ENCODE data around the gene GPR153. TPM values are rescaled to one million over a fixed set of nuclear protein-coding genes. Genes with fewer than 3 reads are reported as not detected.
"Not testable (repeated sequence)": the region's sequence is repeated elsewhere in the genome, so short reads cannot be mapped to it uniquely, and the experiment has no call there.

Gene GPR153
- total RNA-seq, 2 donors from 2014 or later: 19.6 to 21.0 TPM

DNA sequence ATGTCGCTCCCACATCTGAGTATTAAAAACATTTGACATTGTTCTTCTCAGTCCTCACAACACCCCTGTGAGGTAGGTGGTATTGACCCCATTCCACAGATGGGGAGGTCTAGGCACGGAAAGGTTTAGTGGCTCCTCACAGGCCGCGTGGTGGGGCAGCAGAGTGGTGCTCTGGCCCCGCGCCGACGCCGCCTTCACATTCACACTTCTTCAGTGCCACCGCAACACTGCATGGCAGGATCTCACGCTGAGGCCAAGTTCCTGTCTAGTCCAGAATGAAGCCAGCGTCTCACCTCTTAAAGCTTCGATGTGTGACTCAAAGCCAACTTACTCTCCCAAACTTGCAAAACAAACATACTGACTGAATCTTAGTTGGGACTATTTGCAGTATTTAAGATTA is 37.3 kb downstream of the GPR153 start:
- no peak overlapping the region for H3K9ac ChIP-seq (ENCODE audit: low read depth in 2 of 2, low read length in 2 of 2)
- H3K4me1 ChIP-seq: no peaks in the 10 kb centered on the region
- DNase-seq: no peak
- intact Hi-C loops (cut with DNase I): no loop called here
- no peak overlapping the region for H3K27ac ChIP-seq
- H3K36me3 ChIP-seq: no peaks in the 10 kb centered on the region
- no peak overlapping the region for H3K4me3 ChIP-seq
- H3K27me3 ChIP-seq: no peaks in the 10 kb centered on the region
- TF ChIP-seq, protein P1, sequence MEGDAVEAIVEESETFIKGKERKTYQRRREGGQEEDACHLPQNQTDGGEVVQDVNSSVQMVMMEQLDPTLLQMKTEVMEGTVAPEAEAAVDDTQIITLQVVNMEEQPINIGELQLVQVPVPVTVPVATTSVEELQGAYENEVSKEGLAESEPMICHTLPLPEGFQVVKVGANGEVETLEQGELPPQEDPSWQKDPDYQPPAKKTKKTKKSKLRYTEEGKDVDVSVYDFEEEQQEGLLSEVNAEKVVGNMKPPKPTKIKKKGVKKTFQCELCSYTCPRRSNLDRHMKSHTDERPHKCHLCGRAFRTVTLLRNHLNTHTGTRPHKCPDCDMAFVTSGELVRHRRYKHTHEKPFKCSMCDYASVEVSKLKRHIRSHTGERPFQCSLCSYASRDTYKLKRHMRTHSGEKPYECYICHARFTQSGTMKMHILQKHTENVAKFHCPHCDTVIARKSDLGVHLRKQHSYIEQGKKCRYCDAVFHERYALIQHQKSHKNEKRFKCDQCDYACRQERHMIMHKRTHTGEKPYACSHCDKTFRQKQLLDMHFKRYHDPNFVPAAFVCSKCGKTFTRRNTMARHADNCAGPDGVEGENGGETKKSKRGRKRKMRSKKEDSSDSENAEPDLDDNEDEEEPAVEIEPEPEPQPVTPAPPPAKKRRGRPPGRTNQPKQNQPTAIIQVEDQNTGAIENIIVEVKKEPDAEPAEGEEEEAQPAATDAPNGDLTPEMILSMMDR (IDR thresholded peaks at IDR 0.05): no peak
- H3K9me3 ChIP-seq: no peaks in the 10 kb centered on the region

DNA sequence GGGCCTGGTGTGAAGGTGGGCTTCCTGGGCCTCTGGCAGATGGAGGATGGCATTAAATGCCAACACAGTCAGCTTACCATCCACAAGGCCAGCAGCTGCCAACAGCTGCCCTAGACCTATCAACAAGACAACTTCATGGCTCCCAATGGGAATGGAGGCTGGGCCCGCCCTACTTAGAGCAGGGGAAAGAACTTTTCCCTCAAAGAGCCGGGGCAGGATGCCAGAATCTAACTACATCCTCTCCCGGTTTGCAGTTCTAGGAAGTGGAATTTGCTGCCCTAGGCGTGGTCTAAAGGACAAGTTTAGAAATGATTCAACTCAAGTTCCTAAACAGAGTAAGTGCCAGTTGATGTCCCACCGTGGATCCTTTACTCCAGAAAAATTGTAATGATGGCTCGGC is 38.3 kb downstream of the GPR153 start:
- intact Hi-C loops (cut with DNase I): no loop called here
- Histone ChIP-seq H3K36me3 (no peaks in the 10 kb centered on the region), H3K4me1 (no peaks in the 10 kb centered on the region), H3K27me3 (no peaks in the 10 kb centered on the region), H3K4me3 (no peak overlapping the region), H3K9ac (ENCODE audit: low read depth in 2 of 2, low read length in 2 of 2) (no peak overlapping the region), H3K9me3 (no peaks in the 10 kb centered on the region), H3K27ac (no peak overlapping the region)
- peak; percentile 62 for DNase-seq
- TF ChIP-seq, protein P1 (IDR thresholded peaks at IDR 0.05): no peak

DNA sequence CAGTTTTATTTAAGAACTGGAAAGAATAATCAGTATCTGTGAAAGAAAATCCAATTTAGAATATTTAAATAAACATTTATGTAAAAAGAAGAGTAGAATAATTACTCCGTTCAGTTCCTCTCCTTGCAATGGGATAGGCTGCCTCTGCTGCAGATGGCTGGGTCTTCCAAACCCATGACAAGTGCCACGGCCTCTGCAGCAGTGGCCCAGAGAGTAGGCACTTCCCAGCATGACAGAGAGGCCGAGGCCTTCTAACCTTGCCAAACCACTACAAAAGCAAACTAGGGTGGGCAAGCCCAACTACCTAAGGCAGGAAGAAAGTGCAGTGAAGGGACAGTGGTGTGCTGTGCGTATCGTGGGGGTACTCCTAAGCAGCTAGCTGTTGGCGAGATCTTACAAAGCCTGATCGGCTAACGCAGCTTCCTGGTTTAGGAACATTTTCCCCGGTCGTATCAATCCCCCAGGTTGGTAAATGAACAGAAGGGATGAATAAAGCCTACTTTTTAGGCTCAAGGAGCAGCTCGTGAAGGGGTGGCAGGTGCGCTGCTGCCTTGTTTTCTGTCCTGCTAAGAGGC is 39.6 kb downstream of the GPR153 start:
- Histone ChIP-seq H3K36me3 (no peaks in the 10 kb centered on the region), H3K27me3 (no peaks in the 10 kb centered on the region), H3K4me1 (no peaks in the 10 kb centered on the region), H3K9ac (ENCODE audit: low read depth in 2 of 2, low read length in 2 of 2) (no peak overlapping the region), H3K9me3 (no peaks in the 10 kb centered on the region), H3K27ac (no peak overlapping the region), H3K4me3 (no peak overlapping the region)
- DNase-seq: no peak
- intact Hi-C loops (cut with DNase I): no loop called here
- TF ChIP-seq, protein P1 (IDR thresholded peaks at IDR 0.05): no peak

DNA sequence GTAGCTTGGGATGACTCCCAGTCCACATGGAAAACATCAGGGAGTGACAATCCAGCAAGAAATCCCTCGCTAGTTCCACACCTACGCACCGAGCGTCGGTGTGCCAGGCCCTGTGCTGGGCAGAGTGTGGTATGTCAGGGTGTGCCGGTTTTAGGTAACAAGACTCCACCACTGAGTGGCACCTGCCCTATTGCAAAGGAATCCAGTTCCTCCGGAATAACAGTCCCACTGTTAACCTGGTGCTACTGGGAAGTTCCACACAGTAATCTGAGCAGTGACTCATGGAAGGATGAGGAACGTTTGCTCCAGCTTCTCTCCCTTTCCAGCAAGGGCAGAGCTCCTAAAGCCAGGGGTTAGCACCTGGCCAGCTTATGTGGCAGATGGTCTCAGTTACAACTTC is 40.7 kb downstream of the GPR153 start:
- Histone ChIP-seq H3K9me3 (no peaks in the 10 kb centered on the region), H3K9ac (ENCODE audit: low read depth in 2 of 2, low read length in 2 of 2) (no peak overlapping the region), H3K27ac (no peak overlapping the region), H3K4me3 (no peak overlapping the region), H3K4me1 (no peaks in the 10 kb centered on the region), H3K36me3 (no peaks in the 10 kb centered on the region), H3K27me3 (no peaks in the 10 kb centered on the region)
- DNase-seq: no peak
- TF ChIP-seq, protein P1 (IDR thresholded peaks at IDR 0.05): no peak
- intact Hi-C loops (cut with DNase I): no loop called here

DNA sequence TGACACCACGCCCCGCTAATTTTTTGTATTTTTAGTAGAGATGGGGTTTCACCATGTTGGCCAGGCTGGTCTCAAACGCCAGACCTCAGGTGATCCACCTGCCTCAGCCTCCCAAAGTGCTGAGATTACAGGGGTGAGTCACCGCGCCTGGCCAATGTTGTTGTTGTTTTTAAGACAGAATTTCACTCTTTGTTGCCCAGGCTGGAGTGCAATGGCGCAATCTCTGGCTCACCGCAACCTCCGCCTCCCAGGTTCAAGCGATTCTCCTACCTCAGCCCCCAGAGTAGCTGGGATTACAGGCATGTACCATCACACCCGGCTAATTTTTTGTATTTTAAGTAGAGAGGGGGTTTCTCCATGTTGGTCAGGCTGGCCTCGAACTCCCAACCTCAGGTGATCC is 41.3 kb downstream of the GPR153 start:
- H3K9me3 ChIP-seq; H3K27me3 ChIP-seq; H3K27ac ChIP-seq; intact Hi-C loops (cut with DNase I); H3K4me3 ChIP-seq; H3K4me1 ChIP-seq; H3K9ac ChIP-seq (ENCODE audit: low read depth in 2 of 2, low read length in 2 of 2); DNase-seq; H3K36me3 ChIP-seq: not testable (repeated sequence)

DNA sequence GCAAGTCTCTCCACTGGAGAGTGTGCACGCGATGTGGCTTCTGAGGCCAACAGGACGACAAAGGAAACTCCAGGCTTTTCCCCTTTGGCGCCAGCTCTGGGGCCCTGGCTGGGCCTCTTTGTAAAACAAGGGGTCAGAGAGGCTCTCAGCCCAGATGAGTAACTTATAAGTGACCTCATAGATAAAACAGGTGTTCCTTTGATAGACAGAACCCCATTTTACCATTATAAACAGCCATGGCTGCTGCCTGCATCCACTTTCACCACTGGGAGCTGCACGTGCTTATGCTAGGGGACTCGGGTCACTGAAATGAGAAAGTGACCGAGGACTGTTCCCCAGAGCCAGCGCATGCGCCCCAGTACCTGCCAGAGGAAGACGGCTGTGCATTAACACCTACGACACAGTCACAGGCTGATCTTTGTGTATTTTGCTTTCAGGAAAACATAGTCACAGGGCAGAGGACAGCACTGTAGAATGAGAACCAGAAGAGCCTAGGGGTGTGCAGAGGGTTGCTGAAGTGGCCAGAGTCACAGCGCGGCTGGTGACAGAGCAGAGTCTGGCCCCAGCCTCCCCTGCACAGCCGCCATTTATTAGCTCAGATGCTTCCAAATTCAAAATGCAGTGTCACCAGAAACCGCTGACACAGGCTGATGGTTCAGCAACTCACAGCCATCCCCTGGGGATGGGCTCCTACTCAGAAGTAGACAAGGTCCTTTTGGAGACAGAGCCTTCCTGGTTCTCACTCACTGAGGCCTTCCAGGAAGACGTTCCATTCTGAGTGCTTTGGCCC is 42.3 kb downstream of the GPR153 start:
- Histone ChIP-seq H3K27me3 (no peaks in the 10 kb centered on the region), H3K9me3 (no peaks in the 10 kb centered on the region), H3K27ac (no peak overlapping the region), H3K4me1 (no peaks in the 10 kb centered on the region), H3K36me3 (no peaks in the 10 kb centered on the region), H3K4me3 (no peak overlapping the region), H3K9ac (ENCODE audit: low read depth in 2 of 2, low read length in 2 of 2) (no peak overlapping the region)
- intact Hi-C loops (cut with DNase I): no loop called here
- TF ChIP-seq, protein P1 (IDR thresholded peaks at IDR 0.05): no peak
- DNase-seq: no peak

Data from colonic mucosa (tissue), 4 donors.